GM19438 (cell line): ENCODE results near the gene MYBPC1.
"Not testable (repeated sequence)": the region's sequence is repeated elsewhere in the genome, so short reads cannot be mapped to it uniquely, and the experiment has no call there.

ENCODE experiments used
- ATAC-seq: cut with Tn5 transposase; IDR thresholded peaks from one replicate; pipeline ENCODE4 v1.9.1; 2021; ENCODE audit warnings: low read depth; ENCODE audit not compliant: unreplicated experiment

Gene MYBPC1

GRCh38 chr12:101594700-101595099 is at the start of gene MYBPC1:
Gene MYBPC1 (plus strand): TSS chr12:101594971. CDS start chr12:101595071, 100 bp downstream.
- no peak for ATAC-seq

GRCh38 chr12:101551362-101552114 is 43.2 kb upstream of the MYBPC1 start:
- no peak for ATAC-seq

GRCh38 chr12:101552277-101552676 is 42.5 kb upstream of the MYBPC1 start:
- ATAC-seq: no peak

- ATAC-seq: no peak
Observed at GRCh38 chr12:101557094-101557493, 37.7 kb upstream of the MYBPC1 start.

GRCh38 chr12:101558726-101559125 is 36.0 kb upstream of the MYBPC1 start:
- not testable (repeated sequence) for ATAC-seq

GRCh38 chr12:101563212-101563611 is 31.6 kb upstream of the MYBPC1 start:
- ATAC-seq: no peak

- no peak for ATAC-seq
Observed at GRCh38 chr12:101564912-101565311, 29.9 kb upstream of the MYBPC1 start.

GRCh38 chr12:101566318-101566717 is 28.5 kb upstream of the MYBPC1 start:
- ATAC-seq: no peak

GRCh38 chr12:101567918-101568317 is 26.9 kb upstream of the MYBPC1 start:
- no peak for ATAC-seq

- no peak for ATAC-seq
Observed at GRCh38 chr12:101570047-101570446, 24.7 kb upstream of the MYBPC1 start.

GRCh38 chr12:101571105-101571504 is 23.7 kb upstream of the MYBPC1 start:
- ATAC-seq: no peak

- no peak for ATAC-seq
Observed at GRCh38 chr12:101573743-101574142, 21.0 kb upstream of the MYBPC1 start.

GRCh38 chr12:101578417-101578816 is 16.4 kb upstream of the MYBPC1 start:
- ATAC-seq: no peak

- no peak for ATAC-seq
Observed at GRCh38 chr12:101581190-101581589, 13.6 kb upstream of the MYBPC1 start.

GRCh38 chr12:101582937-101583336 is 11.8 kb upstream of the MYBPC1 start:
- no peak for ATAC-seq

GRCh38 chr12:101590383-101590782 is 4.4 kb upstream of the MYBPC1 start:
- no peak for ATAC-seq

GRCh38 chr12:101591781-101592180 is 3.0 kb upstream of the MYBPC1 start:
- no peak for ATAC-seq

- ATAC-seq: no peak
Observed at GRCh38 chr12:101592448-101592847, 2.3 kb upstream of the MYBPC1 start.

GRCh38 chr12:101592921-101593320 is 1.9 kb upstream of the MYBPC1 start:
- ATAC-seq: no peak

GRCh38 chr12:101596172-101596571 is 1.4 kb downstream of the MYBPC1 start:
- no peak for ATAC-seq

GRCh38 chr12:101597164-101597563 is 2.4 kb downstream of the MYBPC1 start:
- no peak for ATAC-seq

GRCh38 chr12:101598483-101598882 is 3.7 kb downstream of the MYBPC1 start:
- ATAC-seq: no peak

GRCh38 chr12:101599311-101599710 is 4.5 kb downstream of the MYBPC1 start:
- no peak for ATAC-seq
